GM20000 (cell line): ENCODE results near the gene PLEKHF1.

Experiments used
- DNase-seq: peaks from one replicate; pipeline ENCODE4 v3.0.0; 2012; ENCODE audit warnings: low spot score
- CTCF ChIP-seq: IDR thresholded peaks from 2 replicates; pipeline ENCODE4 v1.5.1; 2012; ENCODE audit warnings: mild to moderate bottlenecking, control low read depth; ENCODE audit errors: extremely low read depth, missing control alignments

PLEKHF1 gene

GRCh38 chr19:29660835-29661234, 4.4 kb upstream of the PLEKHF1 start:
- no peak for DNase-seq
- TF ChIP-seq CTCF = no peak

GRCh38 chr19:29662278-29662603, 3.0 kb upstream of the PLEKHF1 start:
- no peak for DNase-seq
- TF ChIP-seq CTCF = no peak

GRCh38 chr19:29662604-29663404, 2.5 kb upstream of the PLEKHF1 start:
- no peak for TF ChIP-seq CTCF
- no peak for DNase-seq

DNA sequence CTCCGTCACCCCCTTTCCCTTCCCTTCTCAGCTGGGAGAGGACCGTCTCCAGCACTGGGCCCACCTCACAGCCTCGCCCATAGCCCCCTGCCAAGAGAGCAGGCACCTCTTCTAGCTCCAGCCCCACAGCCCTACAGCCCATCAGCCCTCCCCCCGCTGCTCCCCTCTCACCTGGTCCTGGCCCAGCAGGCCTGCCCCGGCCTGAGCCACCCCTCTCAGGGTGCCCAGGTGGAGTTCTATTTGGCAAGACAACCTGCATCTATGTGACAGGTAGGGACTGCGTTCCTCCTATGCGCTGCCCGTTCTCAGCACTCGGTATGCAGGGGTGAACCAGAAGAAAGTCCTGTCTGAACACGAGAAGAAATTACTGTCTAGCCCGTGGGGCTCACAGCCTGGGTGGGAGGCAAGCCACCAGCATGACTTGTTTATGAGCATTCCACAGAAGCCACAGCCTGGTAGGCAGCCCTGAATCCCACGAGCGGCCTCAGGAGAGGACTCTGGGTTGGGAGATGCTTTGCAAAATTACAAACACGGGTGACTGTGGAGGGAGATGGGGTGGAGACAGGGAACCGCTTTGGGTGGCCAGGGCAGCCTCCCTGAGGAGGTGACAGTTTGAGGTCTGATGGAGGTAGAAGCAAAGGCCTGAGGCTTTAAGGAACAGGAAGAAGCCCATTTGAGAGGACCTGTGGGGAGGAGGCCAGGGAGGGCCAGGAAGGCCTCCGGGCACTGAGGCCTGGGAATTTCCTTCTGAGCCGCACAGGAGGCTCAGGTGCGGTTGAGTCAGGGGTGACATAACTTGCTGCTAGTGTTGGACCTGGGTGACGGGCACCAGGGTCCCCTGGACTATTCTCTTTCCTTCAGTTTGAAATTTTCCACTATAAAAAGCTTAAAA, 1.2 kb upstream of the PLEKHF1 start:
- TF ChIP-seq CTCF = no peak
- DNase-seq = no peak

GRCh38 chr19:29664753-29665214, 477 bp upstream of the PLEKHF1 start:
- TF ChIP-seq CTCF = no peak

GRCh38 chr19:29665826-29666577, 741 bp downstream of the PLEKHF1 start:
- TF ChIP-seq CTCF = no peak
- DNase-seq = no peak

More at GRCh38 chr19:29664753-29665214, 477 bp upstream of the PLEKHF1 start:
- no peak for DNase-seq
